Spleen (tissue), 7 donors: ENCODE results near the gene SCD5.

ENCODE experiments used
- CTCF ChIP-seq, 11 experiments: fragments of 200-600 bp in 7 of 11; fragments of 450-650 bp in 4 of 11; sonication (generic) in 4 of 11; IDR thresholded peaks in 8 of 11; conservative IDR thresholded peaks in 3 of 11; 1 replicate in 7 of 11; 2 replicates in 4 of 11; pipeline versions ENCODE4 v1.4.0 to v1.8.0; 2016 to 2021; ENCODE audit warnings: antibody characterized with exemption in 11 of 11, inconsistent platforms in 4 of 11, mild to moderate bottlenecking in 1 of 11
- POLR2A ChIP-seq, 3 donors: fragments of 450-650 bp; IDR thresholded peaks; one replicate each; pipeline ENCODE4 v1.5.1; 2017; ENCODE audit warnings: antibody characterized with exemption in 3 of 3, mild to moderate bottlenecking in 1 of 3
- POLR2AphosphoS5 ChIP-seq, 3 donors: sonication (generic); formaldehyde crosslinking; IDR thresholded peaks; one replicate each; pipeline ENCODE4 v1.5.1; 2017; ENCODE audit warnings: antibody characterized with exemption in 3 of 3
- donor health status: DM: no; HTN: no; CAD: no; lungs with moderate emphysema.
- donor health status: DM: no; HTN: no; CAD: no.
- donor health status: DM: no; HTN: no; CAD: no.

- TF ChIP-seq POLR2AphosphoS5 (IDR thresholded peaks at IDR 0.05): no peak
- TF ChIP-seq CTCF (IDR thresholded peaks at IDR 0.05 in 8 of 11, conservative IDR thresholded peaks at IDR 0.05 in 3 of 11): no peak
- no peak for TF ChIP-seq POLR2A (IDR thresholded peaks at IDR 0.05)
Measured at GRCh38 chr4:82737354-82737753, 61.2 kb downstream of the SCD5 start.
